Lower lobe of right lung (tissue), 2 donors: Measurements from ENCODE around the gene IRF8. TPM values are rescaled to one million over a fixed set of nuclear protein-coding genes. Genes with fewer than 3 reads are reported as not detected.
"Not testable (repeated sequence)": the region's sequence is repeated elsewhere in the genome, so short reads cannot be mapped to it uniquely, and the experiment has no call there.

Experiments
- ATAC-seq, 2 donors: fragments of 200-7000 bp; cut with Tn5 transposase; one replicate each; pipeline ENCODE4 v1.9.1; 2020 to 2022; ENCODE audit warnings: mild to moderate bottlenecking in 2 of 2, moderate library complexity in 2 of 2
- DNase-seq: peaks from one replicate; pipeline ENCODE4 v3.0.0-alpha.2; 2020
- H3K27ac ChIP-seq: fragments of 200-600 bp; one replicate; pipeline ENCODE4 v1.8.0; 2022
- H3K27me3 ChIP-seq: fragments of 200-600 bp; one replicate; pipeline ENCODE4 v1.8.0; 2022; ENCODE audit warnings: low read depth
- H3K36me3 ChIP-seq: fragments of 200-600 bp; one replicate; pipeline ENCODE4 v1.8.0; 2022; ENCODE audit warnings: mild to moderate bottlenecking
- H3K4me1 ChIP-seq: fragments of 200-600 bp; one replicate; pipeline ENCODE4 v1.8.0; 2022
- H3K4me3 ChIP-seq: fragments of 200-600 bp; one replicate; pipeline ENCODE4 v1.8.0; 2022; ENCODE audit warnings: mild to moderate bottlenecking
- H3K9me3 ChIP-seq: fragments of 200-600 bp; one replicate; pipeline ENCODE4 v1.8.0; 2022
- CTCF ChIP-seq: fragments of 200-600 bp; IDR thresholded peaks from one replicate; pipeline ENCODE4 v1.8.0; 2022; ENCODE audit warnings: antibody characterized with exemption, mild to moderate bottlenecking
- intact Hi-C: fragments of 100-400 bp; cut with DNase I; formaldehyde crosslinking; loops from one replicate; pipeline ENCODE4 v1.11.0; 2022
- total RNA-seq: library from RNA; stranded (reverse); fragmentation: NEBNext Ultra II Directional; extraction: Animal tissue kit (Norgen Biotek cat#: 25700); gene quantifications from one replicate; pipeline ENCODE4 v1.2.1, GENCODE V29; 2021
- donor health status: DM: no; HTN: yes; CAD: no; lungs with severe emphysema.

The IRF8 gene
- total RNA-seq, 1 donor from 2014 or later, result 67.9 TPM

GRCh38 chr16:85903559-85903958 lies 4.6 kb downstream of the IRF8 start:
- Histone ChIP-seq H3K9me3 (no peaks in the 10 kb centered on the region), H3K27ac (no peak overlapping the region), H3K4me1 (peaks cover 36% of the 10 kb centered on the region), H3K36me3 (no peaks in the 10 kb centered on the region), H3K27me3 (peaks cover 10% of the 10 kb centered on the region), H3K4me3 (peak overlapping the region; percentile 83)
- DNase-seq (no peak), ATAC-seq (peak in 1 of 2 donors; percentile 8)
- TF ChIP-seq CTCF, result no peak
- intact Hi-C loops, result no loop called here

GRCh38 chr16:85905110-85906095 lies 6.4 kb downstream of the IRF8 start:
- intact Hi-C loops, result no loop called here
- no peak overlapping the region for H3K4me3 ChIP-seq
- H3K9me3 ChIP-seq, result no peaks in the 10 kb centered on the region
- no peaks in the 10 kb centered on the region for H3K27me3 ChIP-seq
- H3K36me3 ChIP-seq, result peaks cover 5% of the 10 kb centered on the region
- H3K27ac ChIP-seq, result no peak overlapping the region
- no peak for DNase-seq
- TF ChIP-seq CTCF, result no peak
- ATAC-seq, result peak; percentile 36 to 47
- peaks cover 27% of the 10 kb centered on the region for H3K4me1 ChIP-seq

DNA sequence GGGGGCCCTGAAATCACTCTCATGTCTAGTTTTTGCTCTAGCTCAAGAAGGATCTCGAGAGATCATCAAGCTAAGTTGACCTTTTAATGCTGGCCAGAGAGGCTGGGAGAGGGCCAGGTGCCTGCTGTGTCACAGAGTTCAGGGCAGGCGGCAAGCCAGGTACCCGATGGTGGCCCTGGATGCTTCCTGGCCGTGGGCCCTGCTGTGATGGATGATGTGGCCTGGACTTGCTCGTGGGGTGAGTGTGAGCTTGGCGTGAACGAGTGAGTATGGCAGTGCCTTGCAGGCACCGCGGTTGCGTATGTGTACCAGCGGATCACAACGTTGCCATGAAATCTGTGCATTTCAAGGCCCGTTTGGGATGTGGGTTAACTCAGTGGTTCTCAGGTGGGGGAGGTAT lies 7.4 kb downstream of the IRF8 start:
- no peaks in the 10 kb centered on the region for H3K27me3 ChIP-seq
- ATAC-seq, result no peak
- no peak for DNase-seq
- peaks cover 24% of the 10 kb centered on the region for H3K4me1 ChIP-seq
- no peak for TF ChIP-seq CTCF
- H3K36me3 ChIP-seq, result peaks cover 5% of the 10 kb centered on the region
- H3K9me3 ChIP-seq, result no peaks in the 10 kb centered on the region
- no peak overlapping the region for H3K27ac ChIP-seq
- intact Hi-C loops, result no loop called here
- H3K4me3 ChIP-seq, result no peak overlapping the region

DNA sequence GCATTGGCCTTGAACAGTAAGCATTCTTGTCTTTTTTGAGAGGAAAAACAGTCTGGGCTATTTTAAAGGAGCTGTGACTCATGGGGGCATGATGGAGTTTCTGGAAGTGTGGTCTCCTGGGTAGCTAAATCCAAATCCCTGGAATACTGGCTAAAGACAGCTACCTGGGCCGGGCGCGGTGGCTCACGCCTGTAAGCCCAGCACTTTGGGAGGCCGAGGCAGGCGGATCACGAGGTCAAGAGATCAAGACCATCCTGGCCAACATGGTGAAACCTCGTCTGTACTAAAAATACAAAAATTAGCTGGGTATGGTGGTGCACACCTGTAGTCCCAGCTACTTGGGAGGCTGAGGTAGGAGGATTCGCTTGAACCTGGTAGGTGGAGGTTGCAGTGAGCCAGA lies 8.3 kb downstream of the IRF8 start:
- H3K4me3 ChIP-seq, H3K27ac ChIP-seq, H3K36me3 ChIP-seq, H3K27me3 ChIP-seq, ATAC-seq, H3K9me3 ChIP-seq, intact Hi-C loops, DNase-seq: not testable (repeated sequence)
- H3K4me1 ChIP-seq, result peaks cover 25% of the 10 kb centered on the region

- Histone ChIP-seq H3K27me3 (no peaks in the 10 kb centered on the region), H3K9me3 (no peaks in the 10 kb centered on the region), H3K4me1 (peaks cover 29% of the 10 kb centered on the region), H3K27ac (peak overlapping the region; percentile 66), H3K36me3 (peaks cover 5% of the 10 kb centered on the region), H3K4me3 (no peak overlapping the region)
- ATAC-seq (no peak), DNase-seq (no peak)
- intact Hi-C loops, result no loop called here
- no peak for TF ChIP-seq CTCF
These were observed 9.5 kb downstream of the IRF8 start for GRCh38 chr16:85908444-85908843.
